DMS153 treated with DMSO at 0.1 percent for 48 hours (cell line): Measurements from ENCODE around the gene SPOCK1.
"Not testable (repeated sequence)": the region's sequence is repeated elsewhere in the genome, so short reads cannot be mapped to it uniquely, and the experiment has no call there.

Source experiments
- DNase-seq: peaks from one replicate; lab custom pipeline; 2025; ENCODE audit not compliant: unreplicated experiment; lab: John Stamatoyannopoulos, UW

SPOCK1 gene

DNA sequence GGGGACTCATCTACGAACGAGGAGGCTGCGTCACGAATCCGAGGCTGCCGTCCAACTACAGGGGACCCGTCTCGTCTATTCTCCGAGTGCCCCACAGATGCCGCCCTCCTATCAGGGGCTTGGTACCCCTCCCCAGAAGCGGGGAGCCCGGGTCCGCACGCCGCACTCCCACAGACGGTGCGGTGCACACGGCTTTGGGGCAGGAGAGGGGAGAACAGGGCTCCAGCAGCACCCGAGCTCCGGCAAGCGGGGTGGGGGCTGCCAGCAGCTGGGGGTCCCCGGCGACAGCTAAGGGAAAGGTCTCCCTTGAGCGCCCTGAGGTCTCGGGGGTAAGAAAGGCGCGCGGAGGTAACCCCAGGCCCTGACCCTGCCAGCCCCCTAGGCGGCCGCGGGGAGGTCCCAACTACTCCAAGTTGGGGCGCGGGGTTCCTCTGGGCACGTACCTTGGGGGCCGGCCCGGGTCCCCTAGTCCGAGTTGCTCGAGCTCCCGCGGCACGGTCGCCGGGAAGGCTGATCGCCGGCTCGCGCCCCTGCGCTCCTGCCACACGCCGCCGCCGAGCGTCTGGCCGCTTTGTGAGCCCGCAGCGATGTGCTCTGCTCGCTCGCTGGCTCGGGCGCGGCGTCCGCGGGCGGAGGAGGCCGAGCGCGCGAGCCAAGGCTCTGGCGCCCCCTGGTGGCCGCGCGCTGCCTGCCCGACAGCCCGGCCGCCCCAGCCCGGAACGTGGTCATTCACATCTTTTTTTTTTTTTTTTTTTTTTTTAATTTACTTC lies at the start of gene SPOCK1:
Gene SPOCK1 (minus strand): TSS at position 591 of the 770 bp plus-strand sequence.
- DNase-seq = peak; percentile 21

DNA sequence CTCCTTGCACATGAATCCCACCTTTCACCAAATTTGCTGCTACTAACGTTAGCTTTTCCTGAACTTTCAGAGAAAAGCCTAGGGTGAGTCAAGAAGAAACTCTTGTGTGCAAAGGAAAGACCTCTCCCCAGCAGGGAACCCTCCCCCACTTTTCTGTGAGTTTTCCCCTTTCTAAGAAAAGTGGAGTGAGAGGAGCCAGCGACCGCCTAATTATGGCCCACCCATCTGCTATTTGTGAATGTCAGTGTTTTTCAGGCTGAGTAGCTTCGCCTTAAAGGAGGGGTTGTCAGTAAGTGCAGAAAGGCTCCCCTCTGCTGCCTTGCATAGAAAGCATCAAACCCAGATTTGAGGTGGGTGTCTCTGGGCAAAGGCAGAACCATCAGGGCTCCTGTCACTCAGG lies 46.8 kb upstream of the SPOCK1 start:
- DNase-seq = no peak

DNA sequence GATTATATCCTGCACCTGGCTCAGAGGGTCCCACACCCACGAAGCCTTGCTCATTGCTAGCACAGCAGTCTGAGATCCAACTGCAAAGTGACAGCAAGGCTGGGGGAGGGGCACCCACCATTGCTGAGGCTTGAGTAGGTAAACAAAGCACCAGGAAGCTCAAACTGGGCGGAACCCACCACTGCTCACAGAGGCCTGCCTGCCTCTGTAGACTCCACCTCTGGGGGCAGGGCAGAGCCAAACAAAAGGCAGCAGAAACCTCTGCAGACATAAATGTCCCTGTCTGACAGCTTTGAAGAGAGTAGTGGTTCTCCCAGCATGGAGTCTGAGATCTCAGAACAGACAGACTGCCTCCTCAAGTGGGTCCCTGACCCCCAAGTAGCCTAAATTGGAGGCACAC lies 36.3 kb upstream of the SPOCK1 start:
- DNase-seq = not testable (repeated sequence)

DNA sequence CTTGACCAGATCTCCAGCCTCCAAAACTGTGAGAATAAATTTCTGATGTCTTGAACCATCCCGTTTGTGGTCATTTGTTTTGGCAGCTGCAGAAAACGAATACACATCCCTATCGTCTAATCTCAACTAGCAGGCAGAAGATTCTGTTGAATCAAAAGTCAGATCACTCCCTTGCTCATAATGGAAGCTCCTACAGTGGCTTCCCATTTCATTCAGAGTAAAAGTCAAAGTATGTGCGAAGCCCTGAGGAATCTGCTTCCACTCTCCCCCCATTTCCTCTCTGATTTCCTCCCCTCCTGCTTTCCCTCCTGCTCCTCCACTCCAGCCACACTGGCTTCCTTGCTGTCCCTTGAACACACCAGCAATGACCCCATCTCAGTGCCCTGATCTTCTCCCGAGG lies 34.8 kb upstream of the SPOCK1 start:
- no peak for DNase-seq

DNA sequence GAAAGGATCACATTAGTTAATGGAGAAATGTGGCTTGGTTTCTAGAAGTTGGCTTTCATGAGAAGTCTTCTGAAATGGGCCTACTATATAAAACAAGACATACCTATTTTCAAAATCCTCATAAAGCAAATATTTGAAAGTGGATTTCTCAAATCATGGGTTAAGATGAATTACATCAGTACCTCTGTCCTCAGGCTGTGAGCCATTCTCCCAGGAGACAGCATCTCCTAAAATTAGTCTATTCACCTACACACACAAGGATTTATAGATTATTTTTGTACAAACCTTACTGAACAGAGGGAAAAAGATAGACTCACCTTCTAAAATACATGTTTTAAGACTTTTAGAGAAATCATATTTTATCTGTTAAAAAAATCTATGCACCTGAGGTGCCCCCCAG lies 32.1 kb upstream of the SPOCK1 start:
- DNase-seq = no peak

DNA sequence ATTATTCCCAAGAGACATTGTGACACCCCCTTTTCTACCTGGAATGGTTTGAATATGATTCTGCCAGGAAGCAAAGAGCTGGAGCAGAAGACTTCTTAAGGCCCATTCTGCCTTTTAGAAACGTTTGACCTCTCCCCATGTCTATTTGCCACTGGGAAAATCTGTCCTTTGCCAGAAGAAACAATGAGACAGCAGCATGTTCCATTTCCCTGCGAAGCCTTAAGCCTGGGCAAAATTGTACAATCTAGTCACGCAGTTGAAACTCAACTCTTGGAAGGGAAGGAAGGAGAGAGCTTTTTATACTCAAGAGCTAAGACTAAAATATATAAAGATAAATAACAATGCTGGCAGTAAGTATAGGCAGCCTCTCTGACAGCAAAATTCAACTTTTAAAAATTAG lies 22.1 kb upstream of the SPOCK1 start:
- DNase-seq = no peak

DNA sequence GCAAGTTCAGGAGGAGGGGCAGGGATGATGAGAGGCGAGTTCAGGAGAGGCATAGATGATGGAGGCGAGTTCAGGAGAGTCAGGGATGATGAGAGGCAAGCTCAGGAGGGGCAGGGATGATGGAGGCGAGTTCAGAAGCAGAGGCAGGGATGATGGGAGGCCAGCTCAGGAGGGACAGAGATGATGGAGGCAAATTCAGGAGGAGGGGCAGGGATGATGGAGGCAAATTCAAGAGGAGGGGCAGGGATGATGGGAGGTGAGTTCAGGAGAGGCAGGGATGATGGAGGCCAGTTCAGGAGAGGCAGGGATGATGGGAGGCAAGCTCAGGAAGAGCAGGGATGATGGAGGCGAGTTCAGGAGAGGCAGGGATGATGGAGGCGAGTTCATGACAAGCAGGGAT lies 17.8 kb upstream of the SPOCK1 start:
- DNase-seq = no peak

DNA sequence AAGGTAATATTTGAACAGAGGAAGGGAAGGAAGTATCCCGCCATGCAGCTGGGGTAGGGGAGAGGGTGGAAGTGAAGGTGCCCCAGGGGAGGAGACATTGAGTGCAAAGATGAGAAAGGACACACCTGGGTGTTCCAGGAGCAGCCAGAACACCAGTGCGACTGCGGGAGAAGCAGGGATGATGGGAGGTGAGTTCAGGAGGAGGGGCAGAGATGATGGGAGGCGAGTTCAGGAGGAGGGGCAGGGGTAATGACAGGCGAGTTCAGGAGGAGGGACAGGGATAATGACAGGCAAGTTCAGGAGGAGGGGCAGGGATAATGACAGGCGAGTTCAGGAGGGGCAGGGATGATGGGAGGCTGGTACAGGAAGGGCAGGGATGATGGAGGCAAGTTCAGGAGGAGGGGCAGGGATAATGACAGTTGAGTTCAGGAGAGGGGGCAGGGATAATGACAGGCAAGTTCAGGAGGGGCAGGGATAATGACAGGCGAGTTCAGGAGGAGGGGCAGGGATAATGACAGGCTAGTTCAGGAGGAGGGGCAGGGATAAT lies 17.2 kb upstream of the SPOCK1 start:
- no peak for DNase-seq

DNA sequence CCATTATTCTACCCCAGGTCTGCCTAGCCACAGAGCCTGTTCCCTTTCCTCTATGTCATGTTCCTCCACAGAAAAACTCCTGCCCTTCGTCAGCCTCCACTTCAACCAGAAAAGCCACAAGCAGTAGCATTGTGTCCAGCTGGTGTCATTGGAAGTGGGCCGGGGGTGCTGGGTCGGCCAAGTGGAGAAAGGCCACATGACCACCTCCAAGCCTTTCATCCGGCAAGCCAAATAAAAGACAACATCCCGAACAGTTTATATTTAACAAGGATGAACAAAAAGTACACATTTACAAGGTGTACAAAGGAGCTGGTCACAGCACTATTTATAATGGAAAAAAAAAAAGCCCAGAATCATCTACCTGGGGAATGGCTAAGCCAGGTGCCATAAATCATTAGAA lies 16.1 kb upstream of the SPOCK1 start:
- DNase-seq = no peak

DNA sequence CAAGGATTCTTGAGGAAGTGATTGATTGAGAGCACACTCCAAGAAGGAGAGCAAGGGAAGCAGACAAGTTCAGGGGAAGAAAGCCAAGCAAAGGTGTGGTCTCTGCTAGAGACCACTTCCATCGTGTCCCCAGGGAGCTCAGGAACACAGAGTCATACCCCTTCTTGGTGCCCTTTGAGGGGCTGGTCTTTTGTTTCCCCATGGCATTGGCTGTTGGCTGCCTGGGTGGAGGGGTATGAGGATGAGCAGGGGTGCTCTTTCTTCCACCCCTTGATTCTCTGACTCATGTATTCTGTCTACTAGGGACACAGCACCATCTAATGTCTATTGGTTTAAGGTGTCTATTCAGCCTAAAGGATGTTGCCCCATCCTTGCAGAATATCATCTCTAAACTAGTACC lies 11.5 kb upstream of the SPOCK1 start:
- DNase-seq = no peak

DNA sequence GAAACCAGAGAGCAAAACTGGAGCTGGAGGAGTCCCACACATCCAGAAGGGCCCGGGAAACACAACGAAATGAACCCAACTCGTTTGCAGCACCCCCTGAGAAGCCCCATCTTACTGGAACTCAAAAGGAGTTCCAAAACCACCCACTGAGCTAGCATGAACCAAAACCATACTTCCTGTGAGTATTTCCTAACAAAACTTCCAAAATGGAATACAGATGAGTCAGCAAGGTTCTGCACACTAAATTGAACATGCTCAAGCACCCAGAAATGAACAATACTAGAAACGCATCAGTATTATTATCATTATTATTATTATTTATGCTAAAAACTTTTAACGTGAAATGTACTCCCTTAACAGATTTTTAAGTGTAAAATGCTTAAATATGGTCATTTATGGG lies 8.0 kb upstream of the SPOCK1 start:
- no peak for DNase-seq

DNA sequence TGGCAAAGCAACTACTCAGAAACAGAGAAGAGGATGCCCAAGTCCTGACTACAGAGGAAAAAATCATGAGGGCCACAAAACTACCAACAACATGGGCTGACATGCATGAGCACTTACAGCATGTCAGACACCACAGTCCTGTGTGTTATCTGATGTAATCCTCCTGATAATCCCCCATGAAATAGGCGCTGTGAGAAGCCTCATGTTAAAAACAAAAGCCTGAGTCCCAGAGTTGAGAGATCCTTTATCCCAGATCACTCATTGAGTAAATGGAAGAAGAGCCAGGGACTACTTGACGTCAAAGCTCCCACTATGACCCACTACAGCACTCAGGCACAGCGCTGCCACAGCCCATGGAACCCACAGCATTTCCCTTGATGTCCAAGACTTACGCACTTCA lies 7.2 kb upstream of the SPOCK1 start:
- no peak for DNase-seq

DNA sequence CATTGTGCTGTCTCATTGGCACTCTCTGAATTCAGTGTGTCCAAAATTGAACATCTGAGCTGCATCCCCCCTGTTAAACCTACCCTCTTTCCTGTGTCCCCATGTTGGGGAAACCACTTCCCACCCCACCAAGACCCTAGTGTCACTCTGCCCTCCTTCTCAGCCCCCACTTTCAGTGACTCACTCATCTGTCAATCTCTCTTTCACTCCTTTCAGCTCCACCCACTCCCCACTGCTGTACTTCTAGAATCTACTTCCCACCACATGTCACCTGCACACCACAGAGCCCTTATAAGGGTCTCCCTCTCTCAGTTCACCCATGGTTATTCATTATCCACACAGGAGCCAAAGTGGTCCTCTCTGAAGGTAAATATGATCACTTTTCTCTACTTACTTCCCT lies 5.8 kb upstream of the SPOCK1 start:
- DNase-seq = no peak

DNA sequence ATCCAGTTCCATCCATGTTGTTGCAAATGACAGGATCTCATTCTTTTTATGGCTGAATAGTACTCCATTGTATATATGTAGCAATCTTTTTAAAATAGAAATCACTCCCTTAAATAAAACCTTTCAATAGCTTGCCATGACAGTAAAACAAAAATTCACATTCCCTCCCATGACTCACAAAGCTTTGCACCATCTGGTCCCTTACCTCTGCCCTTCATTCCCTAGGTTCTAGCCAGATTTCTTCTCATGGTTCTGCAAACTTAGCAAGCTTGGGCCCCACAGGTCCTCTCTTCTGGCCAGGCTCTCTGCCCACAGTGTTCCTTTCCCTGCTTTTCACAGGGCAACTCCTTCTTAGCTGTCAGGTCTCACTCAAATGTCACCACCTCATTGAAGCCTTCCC lies 4.3 kb upstream of the SPOCK1 start:
- DNase-seq = no peak

DNA sequence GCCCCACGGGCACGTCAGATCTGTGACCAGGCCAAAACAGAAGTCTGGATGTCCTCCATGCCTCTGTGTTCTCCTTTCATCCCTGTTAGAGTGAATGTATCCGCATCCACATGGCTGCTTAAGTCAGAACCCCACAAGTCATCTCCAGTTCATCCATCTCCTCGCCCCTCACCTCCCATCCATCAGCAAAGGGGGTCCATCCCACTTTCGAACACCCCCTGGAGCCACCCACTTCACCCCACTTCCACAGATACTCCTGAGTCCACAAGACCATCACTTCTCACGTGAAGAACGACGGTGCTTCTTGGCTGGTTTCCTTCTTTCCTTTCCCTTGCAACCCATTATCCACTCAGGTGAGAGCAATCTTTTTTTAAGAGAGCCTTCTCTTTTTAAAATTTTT lies 3.5 kb upstream of the SPOCK1 start:
- DNase-seq = no peak

DNA sequence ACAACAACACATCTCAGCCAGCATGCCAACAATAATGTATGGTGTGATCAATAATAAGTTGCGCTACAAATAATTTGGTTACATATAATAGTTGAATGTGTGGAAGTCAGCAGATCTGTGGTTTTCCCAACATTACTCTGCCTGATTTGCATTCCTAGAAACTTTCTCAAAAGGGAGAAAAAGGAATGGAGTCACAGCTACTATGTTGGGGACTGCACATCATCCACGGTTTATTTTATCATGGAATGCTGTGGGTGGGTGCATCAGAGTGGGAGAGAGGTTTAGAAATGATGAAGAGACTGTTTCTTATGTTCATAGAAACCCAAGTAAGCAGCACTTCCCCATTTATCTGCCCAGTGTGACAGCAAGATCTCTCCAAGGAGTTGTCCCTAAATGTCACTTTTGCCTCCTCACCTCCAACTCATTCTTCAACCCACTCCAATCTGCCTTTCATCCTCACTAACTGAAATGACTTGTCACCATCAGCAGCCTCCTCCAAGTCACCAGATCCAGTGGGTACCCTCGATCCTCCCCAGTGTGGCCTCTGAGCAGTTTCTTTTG lies 2.8 kb upstream of the SPOCK1 start:
- no peak for DNase-seq

DNA sequence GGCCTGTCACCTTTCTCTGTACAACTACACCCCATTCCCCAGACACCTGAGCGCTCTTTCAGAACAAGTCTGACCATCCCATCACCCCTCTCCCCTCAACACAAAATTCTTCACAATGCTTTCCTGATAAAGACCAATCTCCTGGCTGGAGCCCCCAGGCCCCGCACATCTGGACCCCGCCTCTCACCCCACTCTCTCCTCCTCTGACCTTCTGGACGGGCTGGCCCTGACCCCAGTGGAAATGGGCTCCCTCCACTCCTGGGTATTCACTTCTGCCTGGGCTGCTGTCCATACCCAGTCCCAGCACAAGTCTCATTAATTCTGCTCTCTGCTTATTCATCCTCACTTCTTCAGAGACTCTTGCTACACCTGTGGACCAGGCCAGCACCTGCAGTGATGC lies 2.1 kb upstream of the SPOCK1 start:
- DNase-seq = no peak

DNA sequence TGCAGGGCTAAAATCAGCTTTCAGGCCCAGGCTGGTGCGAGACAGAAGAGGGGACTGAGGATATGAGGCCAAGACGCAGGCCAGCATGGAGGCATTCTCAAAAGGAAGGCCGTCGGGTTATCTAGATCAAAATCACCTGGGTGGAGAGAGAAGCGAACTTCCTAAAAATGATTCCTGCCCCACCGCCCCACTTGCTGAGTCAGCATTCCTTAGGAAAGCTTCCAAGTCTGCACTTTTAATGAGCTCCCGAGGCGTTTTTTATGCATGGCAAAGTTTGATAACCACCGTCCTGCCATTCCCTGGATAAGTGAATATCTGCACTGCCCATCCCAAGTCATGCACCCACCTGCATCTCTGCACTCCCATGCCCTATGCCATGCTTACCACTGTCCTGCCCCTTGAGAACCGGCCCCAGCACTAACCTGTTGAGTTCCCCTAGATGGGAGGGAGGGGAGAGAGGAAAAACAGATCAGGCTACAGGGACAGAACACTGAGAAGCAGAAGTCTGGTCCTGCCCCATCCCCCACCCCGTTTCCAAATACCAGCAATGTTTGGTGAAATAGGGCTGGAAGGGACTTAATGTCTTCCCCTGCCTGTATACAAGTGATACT lies 1.6 kb upstream of the SPOCK1 start:
- no peak for DNase-seq

DNA sequence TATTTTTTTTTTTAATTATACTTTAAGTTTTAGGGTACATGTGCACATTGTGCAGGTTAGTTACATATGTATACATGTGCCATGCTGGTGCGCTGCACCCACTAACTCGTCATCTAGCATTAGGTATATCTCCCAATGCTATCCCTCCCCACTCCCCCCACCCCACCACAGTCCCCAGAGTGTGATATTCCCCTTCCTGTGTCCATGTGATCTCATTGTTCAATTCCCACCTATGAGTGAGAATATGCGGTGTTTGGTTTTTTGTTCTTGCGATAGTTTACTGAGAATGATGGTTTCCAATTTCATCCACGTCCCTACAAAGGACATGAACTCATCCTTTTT lies 351 bp upstream of the SPOCK1 start:
- not testable (repeated sequence) for DNase-seq

DNA sequence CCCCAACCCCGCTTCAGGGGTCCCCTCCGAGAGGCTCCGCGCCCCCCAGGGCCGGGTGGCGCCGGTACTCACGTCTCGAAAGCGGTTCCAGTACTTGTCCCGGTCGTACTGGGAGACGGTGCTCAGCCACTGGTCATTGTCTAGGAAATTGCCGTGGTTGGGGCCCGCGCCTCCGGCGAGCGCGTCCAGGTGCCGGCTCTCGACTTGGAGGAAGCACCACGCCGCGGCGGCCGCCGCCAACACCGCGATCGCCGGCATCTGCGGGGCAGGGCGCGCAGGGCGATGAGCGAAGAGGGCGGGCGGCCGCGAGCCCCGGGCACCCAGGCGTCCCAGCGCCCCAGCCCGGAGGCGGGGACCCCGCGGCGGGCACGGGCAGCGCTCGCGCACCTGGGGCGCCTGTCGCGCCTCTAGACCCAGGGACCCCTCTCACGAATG lies 808 bp downstream of the SPOCK1 start:
- DNase-seq = no peak

DNA sequence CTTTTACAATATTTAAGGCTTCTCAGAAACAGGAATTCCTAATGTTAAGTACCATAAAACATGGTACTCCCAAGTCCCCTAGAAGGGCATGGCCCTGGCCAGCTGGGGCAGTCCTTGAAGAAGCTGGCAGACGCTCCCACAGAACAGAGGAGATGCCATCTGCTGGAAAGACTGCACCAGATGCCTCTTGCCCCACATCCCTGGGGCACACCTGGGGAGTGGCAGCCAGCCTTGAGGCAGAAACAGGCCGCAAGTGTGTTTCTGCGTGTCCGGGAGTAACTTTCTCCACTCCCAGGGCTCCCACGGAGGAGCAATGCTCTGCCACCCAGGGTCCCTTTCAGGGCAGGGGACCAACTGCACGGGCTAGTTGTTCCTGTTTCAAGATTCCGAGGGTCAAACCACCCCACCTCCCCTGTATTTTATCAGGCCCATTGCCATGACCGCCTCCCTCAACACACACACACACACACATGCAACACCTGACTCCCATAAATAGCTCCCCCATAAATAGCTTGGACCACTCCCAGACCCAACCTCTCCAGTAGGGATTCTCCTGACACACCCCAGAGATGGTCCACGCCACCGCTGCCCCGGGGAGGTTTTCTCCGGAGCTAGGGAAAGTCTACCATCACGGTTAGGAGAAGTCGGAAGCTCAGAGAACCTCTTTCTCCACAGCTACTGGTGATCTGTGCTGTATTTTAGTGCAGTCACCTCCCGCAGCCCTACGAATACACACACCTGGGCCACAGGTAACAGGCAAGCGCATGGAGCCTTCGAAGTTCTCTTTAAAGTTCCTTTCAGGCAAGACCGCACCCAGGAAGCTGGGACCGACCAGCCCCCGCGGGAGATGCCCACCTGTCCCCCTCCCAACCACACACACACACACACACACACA lies 1.5 kb downstream of the SPOCK1 start:
- no peak for DNase-seq
